A673 (cell line): ENCODE data around the gene ADAMTS19.

Experiments used
- EZH2 ChIP-seq: fragments of 200-600 bp; sonication (generic); IDR thresholded peaks from 2 replicates; pipeline ENCODE4 v1.6.1; 2017; ENCODE audit warnings: borderline replicate concordance, low read depth, mild to moderate bottlenecking, mixed read lengths, antibody characterized with exemption, low read length; ENCODE audit not compliant: poor library complexity, severe bottlenecking
- TF ChIP-seq, protein P1 (sequence below): fragments of 300-800, 200-600 bp; sonication (generic); conservative IDR thresholded peaks from 2 replicates; pipeline ENCODE4 v1.5.1; 2017; ENCODE audit warnings: low read depth, mild to moderate bottlenecking, antibody characterized with exemption, low read length, moderate library complexity, mixed read lengths

DNA sequence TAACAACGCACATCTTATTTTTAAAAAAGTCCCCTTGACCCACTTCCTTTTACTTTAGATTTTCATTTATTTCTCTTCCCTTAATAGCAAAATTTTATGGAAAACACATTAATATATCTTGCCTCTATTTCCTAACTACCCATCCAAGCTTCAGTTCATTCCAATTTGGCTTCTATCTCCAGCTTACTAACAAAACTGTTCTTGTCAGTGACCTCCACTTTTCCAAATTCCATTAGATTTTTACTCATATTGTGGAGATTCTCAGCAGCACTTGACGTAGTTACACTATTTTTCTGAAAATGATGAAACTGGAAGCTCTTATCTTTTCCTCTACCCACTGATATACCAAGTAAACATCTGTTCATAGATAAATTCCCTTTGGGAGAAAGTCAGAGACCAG is 46.5 kb upstream of the ADAMTS19 start:
- TF ChIP-seq, protein P1, sequence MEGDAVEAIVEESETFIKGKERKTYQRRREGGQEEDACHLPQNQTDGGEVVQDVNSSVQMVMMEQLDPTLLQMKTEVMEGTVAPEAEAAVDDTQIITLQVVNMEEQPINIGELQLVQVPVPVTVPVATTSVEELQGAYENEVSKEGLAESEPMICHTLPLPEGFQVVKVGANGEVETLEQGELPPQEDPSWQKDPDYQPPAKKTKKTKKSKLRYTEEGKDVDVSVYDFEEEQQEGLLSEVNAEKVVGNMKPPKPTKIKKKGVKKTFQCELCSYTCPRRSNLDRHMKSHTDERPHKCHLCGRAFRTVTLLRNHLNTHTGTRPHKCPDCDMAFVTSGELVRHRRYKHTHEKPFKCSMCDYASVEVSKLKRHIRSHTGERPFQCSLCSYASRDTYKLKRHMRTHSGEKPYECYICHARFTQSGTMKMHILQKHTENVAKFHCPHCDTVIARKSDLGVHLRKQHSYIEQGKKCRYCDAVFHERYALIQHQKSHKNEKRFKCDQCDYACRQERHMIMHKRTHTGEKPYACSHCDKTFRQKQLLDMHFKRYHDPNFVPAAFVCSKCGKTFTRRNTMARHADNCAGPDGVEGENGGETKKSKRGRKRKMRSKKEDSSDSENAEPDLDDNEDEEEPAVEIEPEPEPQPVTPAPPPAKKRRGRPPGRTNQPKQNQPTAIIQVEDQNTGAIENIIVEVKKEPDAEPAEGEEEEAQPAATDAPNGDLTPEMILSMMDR = no peak
- TF ChIP-seq EZH2 = no peak
